Activated CD8-positive, alpha-beta memory T cell treated with anti-CD3 and anti-CD28 coated beads for 24 hours (primary cell): ENCODE results near the gene AP1S3.
"Not testable (repeated sequence)": the region's sequence is repeated elsewhere in the genome, so short reads cannot be mapped to it uniquely, and the experiment has no call there.

Source experiments
- DNase-seq: peaks from one replicate; pipeline ENCODE4 v3.0.0-alpha.2; 2020

The AP1S3 gene

GRCh38 chr2:223852281-223852795 lies 15.0 kb upstream of the AP1S3 start:
- no peak for DNase-seq

GRCh38 chr2:223847410-223847809 lies 10.0 kb upstream of the AP1S3 start:
- DNase-seq: no peak

GRCh38 chr2:223846515-223846914 lies 9.1 kb upstream of the AP1S3 start:
- no peak for DNase-seq

- DNase-seq: no peak
These were observed 4.2 kb upstream of the AP1S3 start for GRCh38 chr2:223841436-223842190.

- DNase-seq: no peak
These were observed 1.5 kb downstream of the AP1S3 start for GRCh38 chr2:223835701-223836532.

- DNase-seq: no peak
These were observed 3.0 kb downstream of the AP1S3 start for GRCh38 chr2:223834431-223834830.

GRCh38 chr2:223832241-223832903 lies 5.0 kb downstream of the AP1S3 start:
- no peak for DNase-seq

GRCh38 chr2:223829128-223829527 lies 8.3 kb downstream of the AP1S3 start:
- DNase-seq: no peak

- no peak for DNase-seq
These were observed 9.1 kb downstream of the AP1S3 start for GRCh38 chr2:223828314-223828713.

- no peak for DNase-seq
These were observed 10.4 kb downstream of the AP1S3 start for GRCh38 chr2:223826995-223827394.

GRCh38 chr2:223824301-223824700 lies 13.1 kb downstream of the AP1S3 start:
- DNase-seq: peak; percentile 11

GRCh38 chr2:223822818-223823217 lies 14.6 kb downstream of the AP1S3 start:
- no peak for DNase-seq

- DNase-seq: no peak
These were observed 16.8 kb downstream of the AP1S3 start for GRCh38 chr2:223820549-223820948.

GRCh38 chr2:223819891-223820290 lies 17.5 kb downstream of the AP1S3 start:
- DNase-seq: no peak

- DNase-seq: no peak
These were observed 21.4 kb downstream of the AP1S3 start for GRCh38 chr2:223815884-223816570.

GRCh38 chr2:223815186-223815883 lies 22.0 kb downstream of the AP1S3 start:
- DNase-seq: no peak

- not testable (repeated sequence) for DNase-seq
These were observed 22.6 kb downstream of the AP1S3 start for GRCh38 chr2:223814764-223815163.

GRCh38 chr2:223813329-223813728 lies 24.1 kb downstream of the AP1S3 start:
- no peak for DNase-seq

GRCh38 chr2:223811757-223812156 lies 25.6 kb downstream of the AP1S3 start:
- no peak for DNase-seq

GRCh38 chr2:223805008-223805407 lies 32.4 kb downstream of the AP1S3 start:
- DNase-seq: no peak

- DNase-seq: no peak
These were observed 35.6 kb downstream of the AP1S3 start for GRCh38 chr2:223801736-223802135.

GRCh38 chr2:223800908-223801307 lies 36.5 kb downstream of the AP1S3 start:
- DNase-seq: no peak
